AG10803 (cell line): ENCODE measurements around the gene TNXB.

Experiments used
- DNase-seq: peaks from one replicate; pipeline ENCODE4 v3.0.0; 2010; ENCODE audit warnings: low read depth
- H3K4me3 ChIP-seq: 2 replicates; pipeline ENCODE4 v1.5.1; 2011; ENCODE audit warnings: mild to moderate bottlenecking, low read length, control low read depth
- CTCF ChIP-seq: conservative IDR thresholded peaks from 2 replicates; pipeline ENCODE4 v1.5.1; 2011; ENCODE audit warnings: mild to moderate bottlenecking, low read length, control low read depth, inconsistent platforms

The TNXB gene

GRCh38 chr6:32117461-32117860, 8.3 kb upstream of the TNXB start:
- no peak for TF ChIP-seq CTCF
- no peak for DNase-seq
- H3K4me3 ChIP-seq = no peak overlapping the region

DNA sequence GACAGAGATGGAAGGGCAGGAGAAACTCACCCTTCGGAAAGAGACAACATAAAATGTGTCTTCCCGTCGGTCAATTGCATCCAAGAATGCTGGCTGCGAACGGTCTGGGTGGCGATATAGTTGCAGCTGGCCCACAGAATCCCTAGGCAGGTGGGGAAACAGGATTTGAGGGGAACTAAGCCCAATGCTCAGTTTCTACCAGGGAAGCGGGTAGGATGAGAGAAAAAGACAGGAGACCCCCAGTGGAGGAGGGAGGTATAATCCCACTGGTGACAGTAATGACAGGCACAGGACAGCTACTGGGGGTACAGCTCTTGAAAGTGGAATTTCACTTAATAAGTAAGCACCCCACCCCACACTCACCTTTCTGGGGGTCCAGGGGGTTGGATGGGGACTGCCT, 7.5 kb upstream of the TNXB start:
- no peak overlapping the region for H3K4me3 ChIP-seq
- TF ChIP-seq CTCF = peak; percentile 56
- DNase-seq = no peak

- H3K4me3 ChIP-seq = no peak overlapping the region
- no peak for TF ChIP-seq CTCF
- no peak for DNase-seq
Observed at GRCh38 chr6:32115623-32116022, 6.5 kb upstream of the TNXB start.

DNA sequence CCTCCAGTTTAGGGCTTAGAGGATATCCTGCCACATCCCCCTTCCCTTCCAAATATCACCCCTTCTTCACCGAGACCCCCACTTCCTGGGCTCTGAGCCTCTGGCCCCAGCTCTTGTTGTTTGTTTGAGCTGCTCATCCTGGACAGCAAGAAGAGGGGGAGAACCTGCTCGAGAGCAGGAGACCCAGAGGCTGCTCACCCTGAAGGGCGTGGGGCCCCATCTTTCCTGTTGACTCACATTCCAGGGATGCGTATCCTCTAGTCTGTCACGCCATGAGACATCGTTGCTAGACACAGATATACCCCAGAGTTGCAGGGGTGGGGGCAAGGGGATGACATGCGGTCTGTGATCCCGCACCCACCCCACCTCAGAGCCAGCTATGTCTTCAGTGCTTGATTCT, 5.7 kb upstream of the TNXB start:
- no peak overlapping the region for H3K4me3 ChIP-seq
- no peak for TF ChIP-seq CTCF
- peak; percentile 87 for DNase-seq

DNA sequence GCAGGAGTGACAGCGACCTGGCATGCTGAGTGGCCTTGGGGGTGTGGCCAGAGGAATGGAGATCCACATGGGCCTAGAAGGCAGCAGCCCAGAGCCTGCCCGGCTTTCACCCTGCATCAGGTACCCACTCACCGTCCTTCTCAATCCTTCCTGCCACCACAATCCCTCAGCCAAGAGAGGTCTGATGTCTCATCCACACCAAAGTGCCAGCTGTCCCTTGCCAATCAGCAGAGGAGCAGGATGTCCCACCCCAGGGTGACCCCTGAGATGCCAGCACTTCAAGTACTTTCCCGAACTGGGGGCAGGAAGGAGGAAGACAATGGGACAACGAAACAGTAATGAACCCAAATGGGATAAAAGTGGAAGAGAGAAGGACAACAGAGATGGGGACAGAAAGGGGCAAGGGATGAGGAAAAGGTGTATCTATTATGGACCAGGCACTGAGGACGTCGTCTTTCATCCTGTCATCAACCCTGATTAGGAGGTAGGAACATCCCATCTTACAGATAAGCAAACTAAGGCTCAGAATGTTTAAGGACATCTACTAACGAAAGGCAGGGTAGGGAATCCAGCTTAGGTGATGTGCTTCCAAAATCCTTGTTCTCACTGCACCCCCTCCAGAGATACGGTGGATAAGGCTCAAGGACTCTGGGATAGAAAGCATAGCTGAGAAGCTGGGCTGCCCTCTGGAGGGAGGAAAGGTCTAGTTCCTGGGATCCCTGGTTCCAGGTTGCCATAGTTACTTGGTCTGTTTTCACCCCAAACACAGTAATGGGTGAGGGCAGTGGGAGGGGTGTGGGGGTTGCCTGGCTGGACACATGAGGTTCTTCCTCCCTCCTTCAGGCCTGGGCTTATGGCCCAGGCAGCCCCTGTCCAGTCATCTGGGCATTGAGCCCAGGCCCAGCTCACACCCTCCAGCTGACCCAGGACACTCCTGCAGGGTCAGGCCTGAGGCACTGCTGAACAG, 4.5 kb upstream of the TNXB start:
- peak; percentile 96 for DNase-seq
- peak; percentile 85 for TF ChIP-seq CTCF
- no peak overlapping the region for H3K4me3 ChIP-seq

DNA sequence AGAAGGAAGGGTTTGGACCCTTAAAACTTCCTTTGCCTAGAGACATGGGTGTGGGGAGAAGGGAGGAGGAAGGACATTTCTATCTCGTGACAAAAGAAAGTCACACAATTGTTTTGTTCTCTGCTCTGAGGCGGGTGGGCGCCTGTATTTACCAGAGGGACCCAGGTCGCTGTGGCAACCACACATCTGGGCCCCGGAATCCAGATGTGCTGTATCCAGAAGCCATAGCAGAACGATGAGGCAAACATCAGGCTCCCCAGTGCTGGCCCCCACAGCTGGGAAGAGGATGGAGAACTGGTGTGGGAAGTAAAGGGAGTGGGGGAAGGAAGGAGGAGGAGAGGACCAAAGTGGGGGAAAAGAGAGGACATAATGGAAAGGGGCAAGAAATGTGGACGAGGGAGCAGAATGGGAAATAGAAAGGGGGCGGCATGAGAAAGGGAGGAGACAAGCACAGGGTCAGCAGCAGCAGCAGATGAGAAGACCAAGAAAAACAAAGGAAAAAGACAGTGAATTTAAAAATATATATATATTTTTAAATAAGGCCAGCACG, 3.4 kb upstream of the TNXB start:
- DNase-seq = peak; percentile 68
- no peak overlapping the region for H3K4me3 ChIP-seq
- no peak for TF ChIP-seq CTCF

- H3K4me3 ChIP-seq = no peak overlapping the region
- TF ChIP-seq CTCF = no peak
- DNase-seq = no peak
Observed at GRCh38 chr6:32111424-32112066, 2.4 kb upstream of the TNXB start.
